PFSK-1 (cell line): ENCODE measurements around the gene HHIPL1.

Source experiments
- FOXP2 ChIP-seq: optimal IDR thresholded peaks from 2 replicates; pipeline ENCODE3; 2011; ENCODE audit warnings: borderline replicate concordance, control low read depth, inconsistent platforms; ENCODE audit not compliant: insufficient read depth; ENCODE audit errors: extremely low read length, extremely low read depth
- POLR2AphosphoS5 ChIP-seq: IDR thresholded peaks from 2 replicates; pipeline ENCODE4 v1.6.1; 2012; ENCODE audit warnings: low read depth, mild to moderate bottlenecking, control low read depth, low read length, moderate library complexity
- REST ChIP-seq, 2 experiments: IDR thresholded peaks; 2 replicates each; pipeline versions ENCODE4 v1.6.1 to v1.8.0; 2011 to 2012; ENCODE audit warnings: low read depth in 2 of 2, low read length in 2 of 2, control low read depth in 1 of 2, inconsistent platforms in 1 of 2, mild to moderate bottlenecking in 1 of 2, moderate library complexity in 1 of 2; ENCODE audit not compliant: insufficient read depth in 1 of 2
- SIN3A ChIP-seq: IDR thresholded peaks from 2 replicates; pipeline ENCODE4 v1.6.1; 2012; ENCODE audit warnings: mild to moderate bottlenecking, low read length, moderate library complexity, borderline replicate concordance; ENCODE audit not compliant: insufficient read depth
- TAF1 ChIP-seq: IDR thresholded peaks from 2 replicates; pipeline ENCODE4 v1.6.1; 2012; ENCODE audit warnings: low read length, control low read depth, borderline replicate concordance; ENCODE audit not compliant: insufficient read depth

Gene HHIPL1

GRCh38 chr14:99634443-99634842 is 10.5 kb upstream of the HHIPL1 start:
- TF ChIP-seq REST (IDR thresholded peaks at IDR 0.05; ENCODE audit: insufficient read depth in 1 of 2, low read depth in 2 of 2, low read length in 2 of 2), result no peak
- TF ChIP-seq TAF1, result no peak
- no peak for TF ChIP-seq SIN3A
- TF ChIP-seq FOXP2, result no peak
- TF ChIP-seq POLR2AphosphoS5, result no peak

- TF ChIP-seq POLR2AphosphoS5, result no peak
- TF ChIP-seq FOXP2, result no peak
- TF ChIP-seq TAF1, result no peak
- no peak for TF ChIP-seq SIN3A
- no peak for TF ChIP-seq REST (IDR thresholded peaks at IDR 0.05; ENCODE audit: insufficient read depth in 1 of 2, low read depth in 2 of 2, low read length in 2 of 2)
These were observed 9.8 kb upstream of the HHIPL1 start for GRCh38 chr14:99635116-99635515.

- no peak for TF ChIP-seq FOXP2
- TF ChIP-seq REST (IDR thresholded peaks at IDR 0.05; ENCODE audit: insufficient read depth in 1 of 2, low read depth in 2 of 2, low read length in 2 of 2), result no peak
- TF ChIP-seq SIN3A, result no peak
- TF ChIP-seq TAF1, result no peak
- no peak for TF ChIP-seq POLR2AphosphoS5
These were observed 8.4 kb upstream of the HHIPL1 start for GRCh38 chr14:99636487-99636886.

- TF ChIP-seq TAF1, result no peak
- TF ChIP-seq FOXP2, result no peak
- no peak for TF ChIP-seq SIN3A
- TF ChIP-seq POLR2AphosphoS5, result no peak
- TF ChIP-seq REST (IDR thresholded peaks at IDR 0.05; ENCODE audit: insufficient read depth in 1 of 2, low read depth in 2 of 2, low read length in 2 of 2), result no peak
These were observed 7.3 kb upstream of the HHIPL1 start for GRCh38 chr14:99637624-99638023.

- TF ChIP-seq POLR2AphosphoS5, result no peak
- no peak for TF ChIP-seq REST (IDR thresholded peaks at IDR 0.05; ENCODE audit: insufficient read depth in 1 of 2, low read depth in 2 of 2, low read length in 2 of 2)
- TF ChIP-seq TAF1, result no peak
- no peak for TF ChIP-seq FOXP2
- TF ChIP-seq SIN3A, result no peak
These were observed 1.6 kb upstream of the HHIPL1 start for GRCh38 chr14:99643343-99643742.
